GM23248 (cell line): Measurements from ENCODE around the gene EIF1AY. TPM values are rescaled to one million over a fixed set of nuclear protein-coding genes. Genes with fewer than 3 reads are reported as not detected.

Source experiments
- DNase-seq: peaks from one replicate; pipeline ENCODE4 v3.0.0-alpha.2; 2015
- H2AFZ ChIP-seq: fragments of 200-600 bp; sonication (generic); 2 replicates; pipeline ENCODE4 v1.6.1; 2016; ENCODE audit warnings: antibody characterized with exemption
- H3F3A ChIP-seq: fragments of 200-600 bp; sonication (generic); 2 replicates; pipeline ENCODE4 v1.6.1; 2016; ENCODE audit warnings: mild to moderate bottlenecking, antibody characterized with exemption, mixed run types; ENCODE audit not compliant: insufficient read depth
- H3K27ac ChIP-seq: fragments of 200-600 bp; sonication (generic); 2 replicates; pipeline ENCODE4 v1.5.1; 2016; ENCODE audit warnings: mild to moderate bottlenecking
- H3K27me3 ChIP-seq: fragments of 200-600 bp; sonication (generic); replicated peaks from 2 replicates; pipeline ENCODE4 v1.6.1; 2016; ENCODE audit warnings: mild to moderate bottlenecking; ENCODE audit not compliant: insufficient read depth
- H3K36me3 ChIP-seq: fragments of 200-600 bp; sonication (generic); 2 replicates; pipeline ENCODE4 v1.6.1; 2016; ENCODE audit warnings: low read depth, mild to moderate bottlenecking
- H3K4me1 ChIP-seq: fragments of 200-600 bp; sonication (generic); 2 replicates; pipeline ENCODE4 v1.6.1; 2016; ENCODE audit warnings: mild to moderate bottlenecking; ENCODE audit not compliant: insufficient read depth
- H3K4me2 ChIP-seq: fragments of 200-600 bp; sonication (generic); one replicate; pipeline ENCODE4 v1.6.1; 2016; ENCODE audit warnings: mild to moderate bottlenecking; ENCODE audit not compliant: unreplicated experiment
- H3K4me3 ChIP-seq: fragments of 200-600 bp; sonication (generic); 2 replicates; pipeline ENCODE4 v1.5.1; 2016; ENCODE audit warnings: mild to moderate bottlenecking
- H3K79me2 ChIP-seq: fragments of 200-600 bp; sonication (generic); 2 replicates; pipeline ENCODE4 v1.6.1; 2016; ENCODE audit warnings: mild to moderate bottlenecking; ENCODE audit not compliant: insufficient read depth
- H3K9ac ChIP-seq: fragments of 200-600 bp; sonication (generic); 2 replicates; pipeline ENCODE4 v1.6.1; 2016; ENCODE audit warnings: mild to moderate bottlenecking
- H3K9me2 ChIP-seq: fragments of 200-600 bp; sonication (generic); 2 replicates; pipeline ENCODE4 v1.6.1; 2016; ENCODE audit warnings: mixed run types, mild to moderate bottlenecking, moderate library complexity; ENCODE audit not compliant: insufficient read depth
- H3K9me3 ChIP-seq: fragments of 200-600 bp; sonication (generic); one replicate; pipeline ENCODE4 v1.6.1; 2017; ENCODE audit warnings: low read depth
- H4K20me1 ChIP-seq: fragments of 200-600 bp; sonication (generic); 2 replicates; pipeline ENCODE4 v1.6.0; 2016; ENCODE audit not compliant: insufficient read depth
- EZH2 ChIP-seq: fragments of 200-600 bp; sonication (generic); IDR thresholded peaks from 2 replicates; pipeline ENCODE4 v1.6.1; 2018; ENCODE audit warnings: antibody characterized with exemption, mild to moderate bottlenecking; ENCODE audit not compliant: insufficient read depth, poor library complexity, severe bottlenecking
- EZH2phosphoT487 ChIP-seq: fragments of 200-600 bp; sonication (generic); IDR thresholded peaks from 2 replicates; pipeline ENCODE4 v1.6.1; 2018; ENCODE audit warnings: antibody characterized with exemption, moderate library complexity, mild to moderate bottlenecking, low read depth; ENCODE audit not compliant: insufficient read depth
- WGBS, 2 experiments: methylation state at CpG; one replicate each; pipeline ENCODE4 v1.1.6; 2015 to 2017; ENCODE audit warnings: low lambda C conversion rate in 2 of 2, low coverage in 1 of 2; ENCODE audit errors: missing lambda C conversion rate in 2 of 2; 5-methylcytosine and 5-hydroxymethylcytosine counted together
- in situ Hi-C: fragments of 300-500 bp; cut with MboI; formaldehyde crosslinking; loops from 2 replicates; pipeline ENCODE4 v1.15.0; 2020
- polyA plus RNA-seq: library from polyadenylated mRNA; unstranded; fragments of >200 nt; fragmentation: Nextera tagmentation; extraction: Ambion mirVana; gene quantifications from 2 replicates; pipeline ENCODE4 v1.2.1, GENCODE V29; 2016
- total RNA-seq: library from RNA; depleted of rRNA; stranded (reverse); fragments of >200 nt; shearing (Covaris generic); gene quantifications from 2 replicates; pipeline ENCODE4 v1.2.3, GENCODE V29; 2014; rRNA removed

EIF1AY gene
- total RNA-seq (13.3 and 16.4 TPM in 2 replicates), polyA plus RNA-seq (33.4 and 36.0 TPM in 2 replicates)

- H3K4me2 ChIP-seq: peak within 1 kb of the TSS; percentile 96
- no peaks in the 10 kb centered on the region for H4K20me1 ChIP-seq
- H3K9me2 ChIP-seq: no peaks in the 10 kb centered on the region
- DNase-seq: peak; percentile 95
- H2AFZ ChIP-seq: peak within 1 kb of the TSS; percentile 91
- peak within 1 kb of the TSS; percentile 92 for H3K9ac ChIP-seq
- peak within 1 kb of the TSS; percentile 87 for H3K4me3 ChIP-seq
- no peaks in the 10 kb centered on the region for H3K9me3 ChIP-seq
- WGBS, 2 experiments: 0 to 1% methylated on average over 11 to 23 of the region's 31 CpGs
- peaks cover 12% of the 10 kb centered on the region for H3K4me1 ChIP-seq
- in situ Hi-C loops: no loop called here
- H3K27ac ChIP-seq: peak within 1 kb of the TSS; percentile 84
- no peaks in the 10 kb centered on the region for H3K27me3 ChIP-seq
- H3F3A ChIP-seq: peaks cover 12% of the 10 kb centered on the region; the same call in 1 of the 2 replicates
- H3K36me3 ChIP-seq: no peaks in the 10 kb centered on the region
- no peak for TF ChIP-seq EZH2phosphoT487
- TF ChIP-seq EZH2: no peak
- peaks cover 46% of the 10 kb centered on the region for H3K79me2 ChIP-seq
Observed at GRCh38 chrY:20575531-20576121, at the start of gene EIF1AY. EIF1AY (plus strand) TSS chrY:20575776; CDS start chrY:20575872, 96 bp downstream.

- H3K79me2 ChIP-seq: no peaks in the 10 kb centered on the region
- 78 to 81% methylated on average over 5 to 6 of the region's 6 CpGs for WGBS, 2 experiments
Observed at GRCh38 chrY:20528435-20528834, 47.1 kb upstream of the EIF1AY start.

GRCh38 chrY:20538186-20538585 is 37.4 kb upstream of the EIF1AY start:
- no peaks in the 10 kb centered on the region for H3K36me3 ChIP-seq
- H3K4me1 ChIP-seq: no peaks in the 10 kb centered on the region
- H3K9ac ChIP-seq: no peak overlapping the region
- H4K20me1 ChIP-seq: no peaks in the 10 kb centered on the region
- in situ Hi-C loops: no loop called here
- H3K9me3 ChIP-seq: no peaks in the 10 kb centered on the region
- no peak overlapping the region for H3K4me3 ChIP-seq
- H2AFZ ChIP-seq: no peak overlapping the region
- no peak for DNase-seq
- H3K27me3 ChIP-seq: no peaks in the 10 kb centered on the region
- 83 to 100% methylated on average over 1 of the region's 1 CpG for WGBS, 2 experiments
- no peak overlapping the region for H3K27ac ChIP-seq
- no peaks in the 10 kb centered on the region for H3K9me2 ChIP-seq
- no peak overlapping the region for H3K4me2 ChIP-seq
- no peaks in the 10 kb centered on the region for H3K79me2 ChIP-seq
- no peaks in the 10 kb centered on the region for H3F3A ChIP-seq
- no peak for TF ChIP-seq EZH2phosphoT487
- no peak for TF ChIP-seq EZH2

More at GRCh38 chrY:20528435-20528834, 47.1 kb upstream of the EIF1AY start:
- Histone ChIP-seq H2AFZ (no peak overlapping the region), H3K4me1 (no peaks in the 10 kb centered on the region), H3K9me2 (no peaks in the 10 kb centered on the region), H3F3A (no peaks in the 10 kb centered on the region), H3K27me3 (no peaks in the 10 kb centered on the region), H4K20me1 (no peaks in the 10 kb centered on the region), H3K4me2 (no peak overlapping the region), H3K27ac (no peak overlapping the region), H3K36me3 (no peaks in the 10 kb centered on the region), H3K9ac (no peak overlapping the region), H3K9me3 (no peaks in the 10 kb centered on the region), H3K4me3 (no peak overlapping the region)
- in situ Hi-C loops: no loop called here
- TF ChIP-seq EZH2 (no peak), EZH2phosphoT487 (no peak)
- DNase-seq: no peak

- Histone ChIP-seq H3K4me3 (no peak overlapping the region), H3K9me2 (no peaks in the 10 kb centered on the region), H3K4me1 (no peaks in the 10 kb centered on the region), H3K79me2 (no peaks in the 10 kb centered on the region), H3K9ac (no peak overlapping the region), H3K36me3 (no peaks in the 10 kb centered on the region), H3K4me2 (no peak overlapping the region), H4K20me1 (no peaks in the 10 kb centered on the region), H3K9me3 (no peaks in the 10 kb centered on the region), H3K27ac (no peak overlapping the region), H3K27me3 (no peaks in the 10 kb centered on the region), H3F3A (no peaks in the 10 kb centered on the region), H2AFZ (no peak overlapping the region)
- in situ Hi-C loops: no loop called here
- TF ChIP-seq EZH2 (no peak), EZH2phosphoT487 (no peak)
- no peak for DNase-seq
Observed at GRCh38 chrY:20538933-20539332, 36.6 kb upstream of the EIF1AY start.

- no peak overlapping the region for H2AFZ ChIP-seq
- H3K27ac ChIP-seq: no peak overlapping the region
- no peaks in the 10 kb centered on the region for H3K9me3 ChIP-seq
- H3K9me2 ChIP-seq: no peaks in the 10 kb centered on the region
- in situ Hi-C loops: no loop called here
- no peaks in the 10 kb centered on the region for H4K20me1 ChIP-seq
- H3K27me3 ChIP-seq: no peaks in the 10 kb centered on the region
- no peak for DNase-seq
- TF ChIP-seq EZH2: no peak
- no peak for TF ChIP-seq EZH2phosphoT487
- 0 out of 2 replicates have a peak, but pooled peaks cover 10% of the 10 kb centered on the region for H3F3A ChIP-seq
- peaks cover 6% of the 10 kb centered on the region; the same call in 1 of the 2 replicates for H3K4me1 ChIP-seq
- H3K4me2 ChIP-seq: no peak overlapping the region
- 7 to 8% methylated on average over 1 of the region's 1 CpG for WGBS, 2 experiments
- no peaks in the 10 kb centered on the region for H3K36me3 ChIP-seq
- no peak overlapping the region for H3K9ac ChIP-seq
- no peak overlapping the region for H3K4me3 ChIP-seq
- no peaks in the 10 kb centered on the region for H3K79me2 ChIP-seq
Observed at GRCh38 chrY:20544451-20544960, 31.1 kb upstream of the EIF1AY start.
